ENCODE measurements around the gene PLXNB2.

DNA sequence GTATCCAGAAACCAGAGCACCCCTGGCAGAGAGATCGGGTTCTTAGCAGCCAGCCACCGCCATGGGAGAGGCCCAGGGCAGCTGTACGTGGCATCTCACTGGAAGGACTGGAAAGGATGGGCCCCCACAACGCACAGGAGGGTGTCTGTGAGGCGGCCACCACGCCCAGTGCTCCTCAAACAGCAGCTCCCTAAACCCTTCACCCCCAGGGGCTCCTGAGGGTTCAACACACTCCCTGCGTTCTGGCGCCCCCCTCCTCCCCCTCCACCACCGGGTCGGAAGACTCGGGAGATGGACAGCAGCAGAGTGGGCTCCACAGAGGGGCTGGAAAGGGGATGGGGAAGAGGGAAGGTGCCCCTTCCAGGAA, 47.0 kb downstream of the PLXNB2 start:
- no peak for TF ChIP-seq REST (IDR thresholded peaks at IDR 0.05; ENCODE audit: insufficient read depth in 1 of 2, low read depth in 2 of 2, low read length in 2 of 2)
- no peak for TF ChIP-seq TAF1 (IDR thresholded peaks at IDR 0.05; ENCODE audit: borderline replicate concordance, insufficient read depth, low read length)
- TF ChIP-seq POLR2AphosphoS5 (IDR thresholded peaks at IDR 0.05; ENCODE audit: low read depth, low read length), result no peak
- no peak for TF ChIP-seq SIN3A (IDR thresholded peaks at IDR 0.05; ENCODE audit: borderline replicate concordance, insufficient read depth, low read length)
- no peak for TF ChIP-seq FOXP2 (optimal IDR thresholded peaks at IDR 0.05; ENCODE audit: borderline replicate concordance, extremely low read depth, extremely low read length, insufficient read depth)
